ENCODE measurements around the gene CDH13. TPM values are rescaled to one million over a fixed set of nuclear protein-coding genes. Genes with fewer than 3 reads are reported as not detected.

CDH13 gene
- total and polyA plus RNA-seq, 9 of the 15 experiments (the other 6 are each of a cell fraction or from before 2014, with no cell fraction given): 0.03 TPM; not detected in 8

DNA sequence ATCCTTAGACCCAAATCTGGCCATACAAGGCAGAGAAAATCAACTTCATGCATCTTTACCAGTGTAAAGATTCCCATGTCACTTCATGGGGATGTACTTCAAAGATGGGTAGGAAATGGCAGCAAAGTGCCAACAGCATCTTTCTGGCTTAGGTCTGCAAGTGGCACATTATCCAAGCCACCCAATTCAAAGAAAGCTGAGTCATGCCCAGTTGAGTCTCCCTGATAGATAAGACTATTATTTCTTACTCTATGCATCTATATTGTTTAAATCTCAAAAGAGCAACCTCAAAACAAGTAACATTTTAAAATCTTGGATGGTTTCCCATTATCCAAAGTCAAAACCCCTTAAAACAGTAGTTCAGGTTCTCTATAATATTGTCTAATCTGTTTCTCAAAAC lies 1119.8 kb downstream of the CDH13 start:
- H3K4me3 ChIP-seq: no peak overlapping the region
- H3K9me3 ChIP-seq (replicated peaks; ENCODE audit: control insufficient read depth, insufficient read depth, low read depth, low read length): no peaks in the 10 kb centered on the region
- intact Hi-C loops (cut with micrococcal nuclease): no loop called here
- DNase-seq (ENCODE audit: extremely low read depth in 1 of 4, low spot score in 3 of 4) (no peak), FAIRE-seq (no peak), ATAC-seq (no peak)
- no peaks in the 10 kb centered on the region for H3K4me1 ChIP-seq (replicated peaks in 1 of 2; ENCODE audit: control insufficient read depth in 2 of 2, insufficient read depth in 2 of 2, low read length in 2 of 2)
- CTCF ChIA-PET (ENCODE audit: low intra/inter-chr PET ratio): no interaction called here
- H3K27me3 ChIP-seq (ENCODE audit: control insufficient read depth in 2 of 2, insufficient read depth in 2 of 2, low read length in 2 of 2): peaks cover 10 to 35% of the 10 kb centered on the region in 2 experiments; a peak in 3 of 5 replicates
- H3K9ac ChIP-seq (ENCODE audit: insufficient read depth in 1 of 2, low read depth in 2 of 2, low read length in 2 of 2): no peak overlapping the region
- H3K9me1 ChIP-seq (ENCODE audit: control insufficient read depth, insufficient read depth, low read length): no peaks in the 10 kb centered on the region
- in situ Hi-C loops (cut with MboI): no loop called here
- H3K4me2 ChIP-seq (ENCODE audit: insufficient read depth, low read length): no peak overlapping the region
- H3K27ac ChIP-seq (ENCODE audit: extremely low read depth, low read depth, low read length): no peak overlapping the region
- H3K36me3 ChIP-seq (ENCODE audit: control insufficient read depth, insufficient read depth, low read length): no peaks in the 10 kb centered on the region
- BruUV-seq (replicated peaks): no TSS peak
- POLR2A ChIA-PET: interaction anchor here (0.7 kb wide), 1 partner anchor 297 kb away, joined by 3 read pairs; no protein-coding TSS in a partner anchor
- H3K79me2 ChIP-seq (ENCODE audit: control insufficient read depth, insufficient read depth, low read length): no peaks in the 10 kb centered on the region
- no peak overlapping the region for H2AFZ ChIP-seq (ENCODE audit: low read depth, low read length)
- no peaks in the 10 kb centered on the region for H4K20me1 ChIP-seq (replicated peaks; ENCODE audit: control insufficient read depth, insufficient read depth, low read length)
- TF ChIP-seq NFE2L1 (tag; IDR thresholded peaks at IDR 0.05; ENCODE audit: borderline replicate concordance, low read depth) (0 out of 2 replicates have a peak, but pooled peaks have one; percentile 23), ZKSCAN8 (CRISPR knock-in tag; IDR thresholded peaks at IDR 0.05) (no peak), MED1 (CRISPR knock-in tag; IDR thresholded peaks at IDR 0.05; ENCODE audit: borderline replicate concordance) (no peak), NFE2 (IDR thresholded peaks at IDR 0.05; ENCODE audit: low read depth) (peak; percentile 36; the same call in 1 of the 2 replicates), TSC22D4 (tag; IDR thresholded peaks at IDR 0.05) (no peak), RBM39 (optimal IDR thresholded peaks at IDR 0.05; ENCODE audit: low read depth, low read length) (no peak), ZNF24 (IDR thresholded peaks at IDR 0.05) (no peak), SIX5 (IDR thresholded peaks at IDR 0.05; ENCODE audit: borderline replicate concordance in 1 of 2, insufficient read depth in 1 of 2, low read depth in 1 of 2, low read length in 2 of 2) (no peak)
- TF ChIP-seq, protein P1, sequence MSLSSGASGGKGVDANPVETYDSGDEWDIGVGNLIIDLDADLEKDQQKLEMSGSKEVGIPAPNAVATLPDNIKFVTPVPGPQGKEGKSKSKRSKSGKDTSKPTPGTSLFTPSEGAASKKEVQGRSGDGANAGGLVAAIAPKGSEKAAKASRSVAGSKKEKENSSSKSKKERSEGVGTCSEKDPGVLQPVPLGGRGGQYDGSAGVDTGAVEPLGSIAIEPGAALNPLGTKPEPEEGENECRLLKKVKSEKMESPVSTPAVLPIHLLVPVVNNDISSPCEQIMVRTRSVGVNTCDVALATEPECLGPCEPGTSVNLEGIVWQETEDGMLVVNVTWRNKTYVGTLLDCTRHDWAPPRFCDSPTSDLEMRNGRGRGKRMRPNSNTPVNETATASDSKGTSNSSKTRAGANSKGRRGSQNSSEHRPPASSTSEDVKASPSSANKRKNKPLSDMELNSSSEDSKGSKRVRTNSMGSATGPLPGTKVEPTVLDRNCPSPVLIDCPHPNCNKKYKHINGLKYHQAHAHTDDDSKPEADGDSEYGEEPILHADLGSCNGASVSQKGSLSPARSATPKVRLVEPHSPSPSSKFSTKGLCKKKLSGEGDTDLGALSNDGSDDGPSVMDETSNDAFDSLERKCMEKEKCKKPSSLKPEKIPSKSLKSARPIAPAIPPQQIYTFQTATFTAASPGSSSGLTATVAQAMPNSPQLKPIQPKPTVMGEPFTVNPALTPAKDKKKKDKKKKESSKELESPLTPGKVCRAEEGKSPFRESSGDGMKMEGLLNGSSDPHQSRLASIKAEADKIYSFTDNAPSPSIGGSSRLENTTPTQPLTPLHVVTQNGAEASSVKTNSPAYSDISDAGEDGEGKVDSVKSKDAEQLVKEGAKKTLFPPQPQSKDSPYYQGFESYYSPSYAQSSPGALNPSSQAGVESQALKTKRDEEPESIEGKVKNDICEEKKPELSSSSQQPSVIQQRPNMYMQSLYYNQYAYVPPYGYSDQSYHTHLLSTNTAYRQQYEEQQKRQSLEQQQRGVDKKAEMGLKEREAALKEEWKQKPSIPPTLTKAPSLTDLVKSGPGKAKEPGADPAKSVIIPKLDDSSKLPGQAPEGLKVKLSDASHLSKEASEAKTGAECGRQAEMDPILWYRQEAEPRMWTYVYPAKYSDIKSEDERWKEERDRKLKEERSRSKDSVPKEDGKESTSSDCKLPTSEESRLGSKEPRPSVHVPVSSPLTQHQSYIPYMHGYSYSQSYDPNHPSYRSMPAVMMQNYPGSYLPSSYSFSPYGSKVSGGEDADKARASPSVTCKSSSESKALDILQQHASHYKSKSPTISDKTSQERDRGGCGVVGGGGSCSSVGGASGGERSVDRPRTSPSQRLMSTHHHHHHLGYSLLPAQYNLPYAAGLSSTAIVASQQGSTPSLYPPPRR (CRISPR knock-in tag; IDR thresholded peaks at IDR 0.05; ENCODE audit: borderline replicate concordance): no peak
- TF ChIP-seq, protein P2, sequence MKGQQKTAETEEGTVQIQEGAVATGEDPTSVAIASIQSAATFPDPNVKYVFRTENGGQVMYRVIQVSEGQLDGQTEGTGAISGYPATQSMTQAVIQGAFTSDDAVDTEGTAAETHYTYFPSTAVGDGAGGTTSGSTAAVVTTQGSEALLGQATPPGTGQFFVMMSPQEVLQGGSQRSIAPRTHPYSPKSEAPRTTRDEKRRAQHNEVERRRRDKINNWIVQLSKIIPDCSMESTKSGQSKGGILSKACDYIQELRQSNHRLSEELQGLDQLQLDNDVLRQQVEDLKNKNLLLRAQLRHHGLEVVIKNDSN (CRISPR knock-in tag; IDR thresholded peaks at IDR 0.05): no peak

Data from K562 (cell line).